AG04449 (cell line): Measurements from ENCODE around the gene PAN2.
"Not testable (repeated sequence)": the region's sequence is repeated elsewhere in the genome, so short reads cannot be mapped to it uniquely, and the experiment has no call there.

ENCODE experiments used
- CTCF ChIA-PET: fragments of 350-600 bp; formaldehyde crosslinking; extraction: SDS; loops from one replicate; lab custom pipeline; 2021; ENCODE audit warnings: antibody characterized with exemption; lab: Yijun Ruan, JAX
- POLR2A ChIA-PET: fragments of 400-600, 350-600 bp; formaldehyde crosslinking; extraction: SDS; loops from one replicate; lab custom pipeline; 2020; ENCODE audit warnings: antibody characterized with exemption, inconsistent platforms; lab: Yijun Ruan, JAX
- DNase-seq: peaks from one replicate; pipeline ENCODE4 v3.0.0-alpha.2; 2010; ENCODE audit warnings: low read depth, low spot score
- H3K4me3 ChIP-seq: 2 replicates; pipeline ENCODE4 v1.5.1; 2011; ENCODE audit warnings: low read depth, mild to moderate bottlenecking, control low read depth, low read length
- TF ChIP-seq, protein P1 (sequence below): IDR thresholded peaks from one replicate; pipeline ENCODE4 v1.5.1; 2011; ENCODE audit warnings: mild to moderate bottlenecking, moderate library complexity, low read length, control low read depth, inconsistent platforms; ENCODE audit not compliant: insufficient read depth; ENCODE audit errors: missing control alignments

Gene PAN2

DNA sequence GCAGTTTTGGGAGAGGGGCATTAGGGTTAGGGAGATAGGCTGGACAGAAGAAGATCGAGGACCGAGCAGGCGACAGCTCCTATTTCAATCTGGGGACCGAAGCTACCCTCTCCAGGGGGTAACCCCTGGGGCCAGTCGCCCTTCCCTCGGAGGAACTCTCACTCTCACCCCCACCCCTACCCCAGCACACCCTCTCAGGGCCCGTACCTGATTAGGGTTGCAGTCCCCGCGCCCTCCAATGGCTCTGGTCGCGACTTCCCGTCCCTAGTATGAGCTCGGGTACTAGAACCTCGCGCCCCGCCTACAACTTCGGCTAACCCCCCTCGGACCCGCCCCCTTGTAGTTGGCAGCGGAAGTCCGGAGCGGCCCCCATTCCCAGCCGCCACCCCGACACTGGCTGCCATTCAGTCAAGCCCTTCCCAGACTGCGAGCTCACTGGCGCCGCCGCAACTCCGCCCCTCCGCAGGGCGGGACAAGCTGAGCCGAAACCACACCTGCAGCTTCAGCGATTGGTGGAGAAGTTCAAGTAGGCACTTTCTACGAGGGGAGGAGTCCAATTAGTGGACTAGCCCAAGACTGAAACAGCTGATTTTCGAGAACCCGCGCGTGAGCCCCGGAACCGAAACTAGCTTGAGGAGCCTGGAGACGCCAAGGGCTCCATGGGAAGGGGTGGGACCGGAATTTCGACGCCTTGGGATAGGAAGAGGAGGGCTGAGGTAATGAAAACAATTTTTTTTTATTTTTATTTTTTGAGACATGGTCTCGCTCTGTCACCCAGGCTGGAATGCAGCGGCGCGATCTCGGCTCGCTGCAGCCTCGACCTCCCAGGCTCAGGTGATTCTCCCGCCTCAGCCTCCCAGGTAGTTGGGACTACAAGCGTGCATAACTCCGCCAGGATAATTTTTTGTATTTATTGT is 26.3 kb upstream of the PAN2 start, which contains the start of gene STAT2:
Gene STAT2 (minus strand): TSS at position 257 of the 917 bp plus-strand sequence. CDS start 3,536 bp downstream, outside the sequence.
- ChIA-PET CTCF (interaction anchor here (1.0 to 5.8 kb wide), 12 partner anchors 18 to 276 kb away, joined by 3 to 68 read pairs (median 4); partner anchors contain the start of genes ANKRD52, MIP and PAN2), POLR2A (interaction anchor here (0.5 to 2.9 kb wide), 14 partner anchors 14 to 164 kb away, joined by 3 to 11 read pairs (median 3); partner anchors contain the start of genes PAN2 and TIMELESS)
- H3K4me3 ChIP-seq, result peak within 1 kb of the TSS; percentile 90
- DNase-seq, result peak; percentile 99
- TF ChIP-seq, protein P1, sequence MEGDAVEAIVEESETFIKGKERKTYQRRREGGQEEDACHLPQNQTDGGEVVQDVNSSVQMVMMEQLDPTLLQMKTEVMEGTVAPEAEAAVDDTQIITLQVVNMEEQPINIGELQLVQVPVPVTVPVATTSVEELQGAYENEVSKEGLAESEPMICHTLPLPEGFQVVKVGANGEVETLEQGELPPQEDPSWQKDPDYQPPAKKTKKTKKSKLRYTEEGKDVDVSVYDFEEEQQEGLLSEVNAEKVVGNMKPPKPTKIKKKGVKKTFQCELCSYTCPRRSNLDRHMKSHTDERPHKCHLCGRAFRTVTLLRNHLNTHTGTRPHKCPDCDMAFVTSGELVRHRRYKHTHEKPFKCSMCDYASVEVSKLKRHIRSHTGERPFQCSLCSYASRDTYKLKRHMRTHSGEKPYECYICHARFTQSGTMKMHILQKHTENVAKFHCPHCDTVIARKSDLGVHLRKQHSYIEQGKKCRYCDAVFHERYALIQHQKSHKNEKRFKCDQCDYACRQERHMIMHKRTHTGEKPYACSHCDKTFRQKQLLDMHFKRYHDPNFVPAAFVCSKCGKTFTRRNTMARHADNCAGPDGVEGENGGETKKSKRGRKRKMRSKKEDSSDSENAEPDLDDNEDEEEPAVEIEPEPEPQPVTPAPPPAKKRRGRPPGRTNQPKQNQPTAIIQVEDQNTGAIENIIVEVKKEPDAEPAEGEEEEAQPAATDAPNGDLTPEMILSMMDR, result no peak

DNA sequence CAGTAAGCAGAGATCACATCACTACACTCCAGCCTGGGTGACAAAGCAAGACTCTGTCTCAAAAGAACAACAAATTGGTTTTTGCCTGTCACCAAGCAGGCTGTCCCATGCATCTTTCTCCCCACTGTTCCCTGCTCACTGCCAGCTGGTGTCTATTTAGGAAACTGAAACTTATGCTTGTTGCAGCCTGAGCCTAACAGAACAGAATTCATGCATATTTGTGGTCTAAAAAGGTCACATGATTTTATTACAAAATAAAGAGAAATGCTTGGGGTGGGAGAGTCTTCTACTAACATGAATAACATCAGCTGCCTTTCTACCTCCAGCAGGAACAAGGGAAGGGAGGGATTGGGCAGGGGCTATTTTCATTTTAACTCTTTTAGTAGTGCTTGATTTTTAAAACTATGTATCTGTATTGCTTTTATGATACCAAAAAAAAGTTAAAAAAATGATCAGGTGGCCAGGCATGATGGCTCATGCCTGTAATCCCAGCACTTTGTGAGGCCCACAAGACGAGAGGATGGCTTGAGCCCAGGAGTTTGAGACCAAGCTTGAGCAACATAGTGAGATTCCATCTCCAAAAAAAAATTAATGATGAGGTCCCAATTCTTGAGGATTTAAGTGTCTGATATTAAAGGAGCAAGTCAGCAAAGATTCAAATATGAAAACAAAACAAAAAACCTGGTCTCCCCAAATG is 25.2 kb upstream of the PAN2 start:
- TF ChIP-seq, protein P1, result no peak
- H3K4me3 ChIP-seq, result peak overlapping the region; percentile 90
- ChIA-PET POLR2A (interaction anchor here (0.6 to 2.9 kb wide), 9 partner anchors 10 to 122 kb away, joined by 3 to 11 read pairs (median 6); partner anchors contain the start of genes CNPY2 and TIMELESS), CTCF (interaction anchor here (0.7 to 5.8 kb wide), 12 partner anchors 8 to 169 kb away, joined by 3 to 68 read pairs (median 4); partner anchors contain the start of genes ANKRD52, CNPY2, MIP and SMARCC2)
- DNase-seq, result peak; percentile 62

DNA sequence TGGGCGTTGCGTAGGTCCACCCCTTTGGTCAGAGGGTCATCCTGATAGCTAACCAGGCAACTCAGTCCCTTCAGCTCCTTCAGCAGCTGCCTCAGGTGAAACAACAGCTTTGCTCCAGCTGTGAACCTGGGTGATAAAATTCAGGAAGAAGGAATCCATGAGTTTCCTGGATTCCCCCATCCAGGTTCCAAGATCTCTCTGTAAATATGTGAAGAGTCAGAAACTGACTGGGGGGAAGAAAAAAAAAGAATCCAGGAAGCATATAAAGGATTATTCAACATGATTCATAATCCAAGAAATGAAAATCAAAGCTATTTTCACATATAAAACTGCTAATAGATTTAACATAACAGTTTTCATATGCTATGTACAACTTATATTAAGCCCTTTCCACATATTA is 17.5 kb upstream of the PAN2 start:
- TF ChIP-seq, protein P1, result no peak
- ChIA-PET POLR2A (no interaction called here), CTCF (interaction anchor here (1.1 to 3.2 kb wide), 2 partner anchors 21 to 112 kb away, joined by 3 to 15 read pairs; no protein-coding TSS in a partner anchor)
- no peak overlapping the region for H3K4me3 ChIP-seq
- no peak for DNase-seq

DNA sequence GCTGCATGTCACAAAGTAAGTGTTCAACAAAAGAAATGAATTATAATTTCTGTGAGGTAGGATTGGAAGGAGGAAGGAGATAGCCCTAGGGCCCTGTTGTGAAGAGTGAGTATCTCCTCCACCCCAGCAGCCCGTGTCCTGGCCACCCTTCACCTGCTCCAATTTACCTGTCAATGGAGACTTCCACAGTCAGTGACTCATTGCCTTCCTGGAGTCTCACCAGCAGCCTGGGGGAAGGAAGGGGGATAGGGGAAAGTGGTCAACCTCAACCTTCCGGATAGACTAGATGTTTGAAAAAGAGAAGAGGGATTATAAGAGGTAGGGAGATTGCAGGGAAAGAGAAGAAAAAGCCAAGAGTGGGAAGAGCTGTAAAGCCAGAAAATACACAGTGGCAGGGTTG is 16.9 kb upstream of the PAN2 start:
- H3K4me3 ChIP-seq, result no peak overlapping the region
- POLR2A ChIA-PET, result interaction anchor here (0.6 kb wide), 1 partner anchor 17 kb away, joined by 3 read pairs; the partner anchor contains the start of gene PAN2
- CTCF ChIA-PET, result interaction anchor here (1.0 to 3.2 kb wide), 2 partner anchors 9 to 113 kb away, joined by 5 to 15 read pairs; no protein-coding TSS in a partner anchor
- TF ChIP-seq, protein P1, result no peak
- DNase-seq, result no peak

DNA sequence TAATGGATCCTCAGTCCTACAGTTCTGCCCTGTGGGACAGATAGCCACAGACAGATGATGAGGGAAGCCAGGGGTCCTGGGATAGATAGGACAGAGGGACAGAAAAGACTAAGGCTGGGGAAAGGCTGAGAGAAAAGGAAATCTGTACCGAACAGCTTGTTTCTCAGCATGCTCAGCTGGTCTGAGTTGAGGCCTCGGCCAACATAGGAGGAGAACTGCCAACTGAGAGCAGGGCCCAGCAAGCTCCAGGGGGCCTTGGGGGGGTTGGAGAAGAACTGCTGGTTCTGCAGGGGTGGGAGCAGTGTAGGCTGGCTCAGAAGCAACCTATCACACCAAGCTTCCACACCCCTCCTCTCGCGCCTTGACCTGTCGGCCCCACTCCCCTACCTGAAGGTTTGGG is 15.0 kb upstream of the PAN2 start:
- CTCF ChIA-PET, result interaction anchor here (1.2 to 3.2 kb wide), 3 partner anchors 9 to 115 kb away, joined by 5 to 15 read pairs (median 7); partner anchors contain the start of gene PAN2
- DNase-seq, result no peak
- TF ChIP-seq, protein P1, result no peak
- no peak overlapping the region for H3K4me3 ChIP-seq
- POLR2A ChIA-PET, result interaction anchor here (0.9 to 2.0 kb wide), 5 partner anchors 9 to 159 kb away, joined by 3 to 6 read pairs (median 3); partner anchors contain the start of genes CNPY2 and PAN2

DNA sequence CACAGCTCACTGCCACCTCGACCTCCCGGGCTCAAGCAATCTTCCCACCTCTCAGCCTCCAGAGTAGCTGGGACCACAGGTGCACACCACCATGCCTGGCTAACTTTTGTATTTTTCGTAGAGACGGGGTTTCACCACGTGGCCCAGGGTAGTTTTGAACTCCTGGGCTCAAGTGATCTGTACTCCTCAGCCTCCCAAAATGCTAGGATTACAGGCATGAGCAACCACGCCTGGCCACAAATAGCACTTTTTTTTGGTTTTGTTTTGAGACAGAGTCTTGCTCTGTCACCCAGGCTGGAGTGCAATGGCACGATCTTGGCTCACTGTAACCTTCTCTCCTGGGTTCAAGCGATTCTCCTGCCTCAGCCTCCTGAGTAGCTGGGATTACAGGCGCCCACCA is 13.5 kb upstream of the PAN2 start:
- H3K4me3 ChIP-seq, CTCF ChIA-PET, DNase-seq: not testable (repeated sequence)
- POLR2A ChIA-PET, result interaction anchor here (0.6 to 2.2 kb wide), 2 partner anchors 12 kb away, joined by 3 to 11 read pairs; partner anchors contain the start of gene STAT2
